Measurements from ENCODE around the gene SEC14L6.

Gene SEC14L6

DNA sequence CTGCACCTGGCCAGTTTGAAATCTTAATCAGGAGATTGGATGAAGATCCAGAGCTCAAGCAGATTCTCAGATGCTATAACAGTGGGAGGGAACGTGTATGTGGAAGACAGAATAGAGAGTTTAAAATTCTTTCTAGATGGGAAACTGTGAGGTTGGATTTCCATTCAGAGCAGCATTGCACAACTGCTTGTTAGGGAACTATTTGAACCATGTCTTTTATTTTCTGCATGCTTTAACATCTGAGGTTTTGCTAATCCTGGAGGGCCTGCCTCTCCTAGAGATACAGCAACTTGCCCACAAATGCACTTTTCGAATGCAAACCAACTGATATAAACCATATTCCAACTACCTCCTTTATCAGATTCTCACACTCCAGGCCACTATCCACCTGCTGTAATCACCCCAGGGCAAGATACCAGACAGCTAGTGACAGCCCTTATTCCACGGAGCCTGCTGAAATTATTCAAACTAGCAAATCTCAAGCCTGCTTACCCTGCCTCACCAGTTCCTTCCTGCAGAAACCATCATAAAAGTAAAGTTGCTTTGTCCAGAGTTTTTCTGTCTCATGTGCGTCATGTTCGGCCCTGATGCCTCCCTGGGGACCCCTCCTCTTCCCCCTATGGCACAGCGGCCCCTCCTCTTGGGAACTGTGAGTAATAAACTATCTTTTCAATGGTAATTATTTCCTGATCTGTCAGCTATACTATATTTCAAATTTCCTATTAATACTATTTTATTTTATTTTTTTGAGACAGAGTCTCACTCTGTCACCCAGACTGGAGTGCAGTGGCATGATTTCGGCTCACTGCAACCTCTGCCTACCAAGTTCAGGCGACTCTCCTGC, 22.7 kb downstream of the SEC14L6 start:
- no peak for DNase-seq
- Histone ChIP-seq H3K79me2 (ENCODE audit: low read length) (no peaks in the 10 kb centered on the region), H3K9ac (ENCODE audit: low read length) (no peak overlapping the region), H4K20me1 (ENCODE audit: insufficient read depth, low read length) (no peaks in the 10 kb centered on the region), H3K4me1 (ENCODE audit: low read length) (no peaks in the 10 kb centered on the region), H3K4me3 (ENCODE audit: low read length) (no peak overlapping the region), H3F3A (ENCODE audit: insufficient read depth, low read length) (no peaks in the 10 kb centered on the region), H3K36me3 (replicated peaks; ENCODE audit: insufficient read depth, low read length) (no peaks in the 10 kb centered on the region), H3K9me2 (replicated peaks; ENCODE audit: insufficient read depth, low read length) (no peaks in the 10 kb centered on the region), H3K27ac (ENCODE audit: low read length) (no peak overlapping the region), H3K4me2 (ENCODE audit: low read depth, low read length) (no peak overlapping the region), H3K9me3 (replicated peaks; ENCODE audit: insufficient read depth, low read length) (no peaks in the 10 kb centered on the region), H2AFZ (ENCODE audit: low read length) (no peak overlapping the region), H3K27me3 (replicated peaks; ENCODE audit: insufficient read depth, low read length) (peaks cover 23% of the 10 kb centered on the region)
- TF ChIP-seq EZH2phosphoT487 (IDR thresholded peaks at IDR 0.05; ENCODE audit: low read length) = no peak
- TF ChIP-seq, protein P1, sequence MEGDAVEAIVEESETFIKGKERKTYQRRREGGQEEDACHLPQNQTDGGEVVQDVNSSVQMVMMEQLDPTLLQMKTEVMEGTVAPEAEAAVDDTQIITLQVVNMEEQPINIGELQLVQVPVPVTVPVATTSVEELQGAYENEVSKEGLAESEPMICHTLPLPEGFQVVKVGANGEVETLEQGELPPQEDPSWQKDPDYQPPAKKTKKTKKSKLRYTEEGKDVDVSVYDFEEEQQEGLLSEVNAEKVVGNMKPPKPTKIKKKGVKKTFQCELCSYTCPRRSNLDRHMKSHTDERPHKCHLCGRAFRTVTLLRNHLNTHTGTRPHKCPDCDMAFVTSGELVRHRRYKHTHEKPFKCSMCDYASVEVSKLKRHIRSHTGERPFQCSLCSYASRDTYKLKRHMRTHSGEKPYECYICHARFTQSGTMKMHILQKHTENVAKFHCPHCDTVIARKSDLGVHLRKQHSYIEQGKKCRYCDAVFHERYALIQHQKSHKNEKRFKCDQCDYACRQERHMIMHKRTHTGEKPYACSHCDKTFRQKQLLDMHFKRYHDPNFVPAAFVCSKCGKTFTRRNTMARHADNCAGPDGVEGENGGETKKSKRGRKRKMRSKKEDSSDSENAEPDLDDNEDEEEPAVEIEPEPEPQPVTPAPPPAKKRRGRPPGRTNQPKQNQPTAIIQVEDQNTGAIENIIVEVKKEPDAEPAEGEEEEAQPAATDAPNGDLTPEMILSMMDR (IDR thresholded peaks at IDR 0.05; ENCODE audit: low read length) = no peak

DNA sequence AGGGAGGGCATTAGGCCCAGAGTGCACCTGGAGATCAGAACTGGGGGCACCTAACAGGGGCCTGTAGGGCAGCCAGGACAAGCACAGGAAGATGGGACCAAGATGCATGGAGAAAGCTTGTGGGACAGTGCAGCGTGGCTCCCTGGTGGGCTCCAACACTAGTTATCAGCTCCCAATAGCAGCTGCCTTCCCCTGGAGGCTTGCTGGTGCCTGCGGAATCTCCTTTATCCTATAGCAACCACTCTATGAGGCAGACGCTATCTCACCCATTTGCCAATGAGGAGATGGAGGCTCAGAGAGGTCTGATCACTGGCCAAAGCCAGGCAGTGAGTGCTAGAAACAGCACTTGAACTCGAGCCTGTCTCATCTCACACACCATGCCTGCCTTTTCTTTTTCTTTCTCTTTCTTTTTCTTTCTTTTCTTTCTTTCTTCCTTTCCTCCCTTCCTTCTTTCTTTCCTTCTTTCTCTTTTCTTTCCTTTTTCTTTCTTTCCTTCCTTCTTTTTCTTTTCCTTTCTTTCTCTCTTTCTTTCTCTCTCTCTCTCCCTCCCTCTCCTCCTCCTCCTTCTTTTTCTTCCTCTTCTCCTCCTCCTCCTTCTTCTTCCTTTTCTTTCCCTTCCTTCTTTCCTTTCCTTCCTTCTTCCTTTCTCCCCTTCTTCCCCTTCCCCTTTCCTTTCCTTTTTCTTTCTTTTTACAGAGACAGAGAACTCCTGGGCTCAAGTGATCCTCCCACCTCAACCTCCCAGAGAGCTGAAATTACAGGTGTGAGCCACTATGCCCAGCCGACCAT, 25.0 kb downstream of the SEC14L6 start:
- Histone ChIP-seq H3K79me2 (ENCODE audit: low read length) (no peaks in the 10 kb centered on the region), H3F3A (ENCODE audit: insufficient read depth, low read length) (no peaks in the 10 kb centered on the region)
- TF ChIP-seq, protein P1 (IDR thresholded peaks at IDR 0.05; ENCODE audit: low read length) = no peak
- TF ChIP-seq EZH2 (optimal IDR thresholded peaks at IDR 0.05; ENCODE audit: low read depth, low read length) (no peak), EZH2phosphoT487 (IDR thresholded peaks at IDR 0.05; ENCODE audit: low read length) (no peak)

DNA sequence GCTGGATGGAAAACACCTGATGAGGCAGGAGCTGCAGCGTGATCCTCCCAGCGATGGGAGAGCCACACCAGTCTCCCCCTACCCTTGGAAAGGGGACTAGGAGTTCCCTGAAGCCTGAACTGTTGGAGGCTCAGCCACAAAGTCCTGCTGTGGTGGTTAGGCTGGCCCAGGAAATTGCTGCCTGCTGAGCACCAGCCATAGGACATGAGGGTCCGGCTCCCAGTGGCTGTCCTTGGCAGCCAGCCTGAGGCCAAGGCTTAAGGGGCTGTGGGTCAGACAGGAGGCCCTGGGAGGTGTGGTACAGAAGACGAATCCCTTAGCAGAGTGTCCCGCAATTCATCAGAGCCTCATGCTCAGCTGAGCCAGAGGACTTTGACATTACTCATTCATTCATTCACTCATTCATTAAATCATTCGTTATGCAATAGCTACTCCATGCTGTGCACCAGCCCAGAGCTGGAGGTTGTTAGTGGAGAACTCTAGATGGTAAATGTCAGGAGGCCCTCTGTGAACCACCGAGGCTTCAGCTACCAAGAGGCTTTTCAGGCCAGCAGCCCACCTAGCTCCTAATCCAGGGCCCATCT, 26.6 kb downstream of the SEC14L6 start:
- no peak overlapping the region for H2AFZ ChIP-seq (ENCODE audit: low read length)
- no peaks in the 10 kb centered on the region for H3K9me2 ChIP-seq (replicated peaks; ENCODE audit: insufficient read depth, low read length)
- peaks cover 24% of the 10 kb centered on the region for H3K27me3 ChIP-seq (replicated peaks; ENCODE audit: insufficient read depth, low read length)
- no peak for DNase-seq
- no peak overlapping the region for H3K9ac ChIP-seq (ENCODE audit: low read length)
- H3K9me3 ChIP-seq (replicated peaks; ENCODE audit: insufficient read depth, low read length) = no peaks in the 10 kb centered on the region
- no peaks in the 10 kb centered on the region for H3F3A ChIP-seq (ENCODE audit: insufficient read depth, low read length)
- no peak overlapping the region for H3K4me2 ChIP-seq (ENCODE audit: low read depth, low read length)
- H4K20me1 ChIP-seq (ENCODE audit: insufficient read depth, low read length) = no peaks in the 10 kb centered on the region
- TF ChIP-seq EZH2phosphoT487 (IDR thresholded peaks at IDR 0.05; ENCODE audit: low read length) (no peak), EZH2 (optimal IDR thresholded peaks at IDR 0.05; ENCODE audit: low read depth, low read length) (no peak)
- TF ChIP-seq, protein P1 (IDR thresholded peaks at IDR 0.05; ENCODE audit: low read length) = no peak
- H3K27ac ChIP-seq (ENCODE audit: low read length) = no peak overlapping the region
- no peaks in the 10 kb centered on the region for H3K4me1 ChIP-seq (ENCODE audit: low read length)
- H3K79me2 ChIP-seq (ENCODE audit: low read length) = no peaks in the 10 kb centered on the region
- H3K4me3 ChIP-seq (ENCODE audit: low read length) = no peak overlapping the region
- no peaks in the 10 kb centered on the region for H3K36me3 ChIP-seq (replicated peaks; ENCODE audit: insufficient read depth, low read length)

More for the DNA sequence above, 25.0 kb downstream of the SEC14L6 start:
- Histone ChIP-seq H3K27ac (ENCODE audit: low read length) (no peak overlapping the region), H3K36me3 (replicated peaks; ENCODE audit: insufficient read depth, low read length) (no peaks in the 10 kb centered on the region), H3K27me3 (replicated peaks; ENCODE audit: insufficient read depth, low read length) (peaks cover 23% of the 10 kb centered on the region), H3K4me2 (ENCODE audit: low read depth, low read length) (no peak overlapping the region), H2AFZ (ENCODE audit: low read length) (no peak overlapping the region), H3K4me1 (ENCODE audit: low read length) (no peaks in the 10 kb centered on the region), H3K9me3 (replicated peaks; ENCODE audit: insufficient read depth, low read length) (no peaks in the 10 kb centered on the region), H3K9me2 (replicated peaks; ENCODE audit: insufficient read depth, low read length) (no peaks in the 10 kb centered on the region), H4K20me1 (ENCODE audit: insufficient read depth, low read length) (no peaks in the 10 kb centered on the region), H3K4me3 (ENCODE audit: low read length) (no peak overlapping the region), H3K9ac (ENCODE audit: low read length) (no peak overlapping the region)
- DNase-seq = no peak
